HG03571 (cell line): Measurements from ENCODE around the gene GSTT2B.
"Not testable (repeated sequence)": the region's sequence is repeated elsewhere in the genome, so short reads cannot be mapped to it uniquely, and the experiment has no call there.

Source experiments
- ATAC-seq: cut with Tn5 transposase; IDR thresholded peaks from one replicate; pipeline ENCODE4 v1.9.1; 2021; ENCODE audit not compliant: unreplicated experiment

The GSTT2B gene

GRCh38 chr22:23961084-23961771, at the start of gene GSTT2B:
GSTT2B (minus strand) TSS chr22:23961195; CDS start chr22:23961131, 64 bp downstream.
- ATAC-seq = not testable (repeated sequence)

- no peak for ATAC-seq
Measured at GRCh38 chr22:24010018-24010391, 49.0 kb upstream of the GSTT2B start.

- no peak for ATAC-seq
Measured at GRCh38 chr22:24009227-24010017, 48.4 kb upstream of the GSTT2B start.

GRCh38 chr22:24008381-24009226, 47.6 kb upstream of the GSTT2B start:
- no peak for ATAC-seq

- ATAC-seq = no peak
Measured at GRCh38 chr22:24008022-24008283, 47.0 kb upstream of the GSTT2B start.

GRCh38 chr22:24007253-24008021, 46.4 kb upstream of the GSTT2B start:
- ATAC-seq = no peak

GRCh38 chr22:24006914-24007214, 45.9 kb upstream of the GSTT2B start:
- no peak for ATAC-seq

- ATAC-seq = no peak
Measured at GRCh38 chr22:24006207-24006913, 45.4 kb upstream of the GSTT2B start.

GRCh38 chr22:24005201-24005600, 44.2 kb upstream of the GSTT2B start, which contains the start of gene GSTT4:
GSTT4 (minus strand) TSS chr22:24005453; CDS start chr22:24005356, 97 bp downstream.
- ATAC-seq = no peak

GRCh38 chr22:24003887-24004286, 42.9 kb upstream of the GSTT2B start:
- no peak for ATAC-seq

GRCh38 chr22:24002851-24003250, 41.9 kb upstream of the GSTT2B start:
- no peak for ATAC-seq

- no peak for ATAC-seq
Measured at GRCh38 chr22:24002272-24002671, 41.3 kb upstream of the GSTT2B start.

- no peak for ATAC-seq
Measured at GRCh38 chr22:24001314-24001713, 40.3 kb upstream of the GSTT2B start.

GRCh38 chr22:23999779-24000178, 38.8 kb upstream of the GSTT2B start:
- ATAC-seq = not testable (repeated sequence)

- ATAC-seq = no peak
Measured at GRCh38 chr22:23997092-23997491, 36.1 kb upstream of the GSTT2B start.

GRCh38 chr22:23993581-23994177, 32.7 kb upstream of the GSTT2B start:
- ATAC-seq = not testable (repeated sequence)

GRCh38 chr22:23993080-23993479, 32.1 kb upstream of the GSTT2B start:
- ATAC-seq = not testable (repeated sequence)

- ATAC-seq = not testable (repeated sequence)
Measured at GRCh38 chr22:23989583-23990244, 28.7 kb upstream of the GSTT2B start.

GRCh38 chr22:23986538-23987178, 25.7 kb upstream of the GSTT2B start:
- ATAC-seq = not testable (repeated sequence)
